GM18520 (cell line): ENCODE data around the gene SCRN2.
A peak's percentile ranks its signal among the peaks of the same experiment; 100 is the strongest.

Experiments
- ATAC-seq: cut with Tn5 transposase; IDR thresholded peaks from one replicate; pipeline ENCODE4 v1.9.1; 2021; ENCODE audit not compliant: unreplicated experiment

The SCRN2 gene

GRCh38 chr17:47840742-47841487 lies at the start of gene SCRN2:
TSS of gene SCRN2 (minus strand) at chr17:47841273. CDS start at chr17:47840843, 430 bp downstream.
- peak; percentile 82 for ATAC-seq

GRCh38 chr17:47889734-47890529 lies 48.9 kb upstream of the SCRN2 start:
- no peak for ATAC-seq

- no peak for ATAC-seq
These were observed 47.2 kb upstream of the SCRN2 start for GRCh38 chr17:47888293-47888692.

- no peak for ATAC-seq
These were observed 44.0 kb upstream of the SCRN2 start for GRCh38 chr17:47884905-47885730.

- ATAC-seq: no peak
These were observed 43.3 kb upstream of the SCRN2 start for GRCh38 chr17:47884427-47884740.

GRCh38 chr17:47883589-47884426 lies 42.7 kb upstream of the SCRN2 start:
- no peak for ATAC-seq

- no peak for ATAC-seq
These were observed 41.9 kb upstream of the SCRN2 start for GRCh38 chr17:47882695-47883588.

- ATAC-seq: no peak
These were observed 41.2 kb upstream of the SCRN2 start for GRCh38 chr17:47882247-47882646.

GRCh38 chr17:47879776-47880454 lies 38.8 kb upstream of the SCRN2 start:
- ATAC-seq: no peak

- no peak for ATAC-seq
These were observed 38.0 kb upstream of the SCRN2 start for GRCh38 chr17:47879028-47879585.

- ATAC-seq: no peak
These were observed 37.3 kb upstream of the SCRN2 start for GRCh38 chr17:47878203-47879027.

GRCh38 chr17:47877368-47878034 lies 36.4 kb upstream of the SCRN2 start:
- ATAC-seq: no peak

- ATAC-seq: no peak
These were observed 34.2 kb upstream of the SCRN2 start for GRCh38 chr17:47875011-47875985.

- ATAC-seq: no peak
These were observed 32.4 kb upstream of the SCRN2 start for GRCh38 chr17:47873200-47874090.

- no peak for ATAC-seq
These were observed 31.6 kb upstream of the SCRN2 start for GRCh38 chr17:47872651-47873161.
